Astrocyte (in vitro differentiated cells and primary cell): ENCODE data around the gene CDKN2C. TPM values are rescaled to one million over a fixed set of nuclear protein-coding genes. Genes with fewer than 3 reads are reported as not detected.
"Not testable (repeated sequence)": the region's sequence is repeated elsewhere in the genome, so short reads cannot be mapped to it uniquely, and the experiment has no call there.

ENCODE experiments used
- DNase-seq: peaks from one replicate; pipeline ENCODE4 v3.0.0-alpha.2; 2010; ENCODE audit warnings: low read depth
- FAIRE-seq: peaks from 2 replicates; lab custom pipeline; 2011; peaks lifted over from hg19 to GRCh38; lab: Jason Lieb, UNC
- H2AFZ ChIP-seq: 2 replicates; pipeline ENCODE4 v1.6.0; 2012; ENCODE audit warnings: low read depth, low read length, inconsistent platforms
- H3K27ac ChIP-seq: 2 replicates; pipeline ENCODE4 v1.5.1; 2011; ENCODE audit warnings: low read depth, low read length, inconsistent platforms
- H3K27me3 ChIP-seq: 2 replicates; pipeline ENCODE4 v1.6.0; 2011; ENCODE audit warnings: low read length, inconsistent platforms; ENCODE audit not compliant: insufficient read depth
- H3K36me3 ChIP-seq: 2 replicates; pipeline ENCODE4 v1.5.1; 2011; ENCODE audit warnings: low read length, inconsistent platforms; ENCODE audit not compliant: insufficient read depth
- H3K4me1 ChIP-seq: 2 replicates; pipeline ENCODE4 v1.5.1; 2011; ENCODE audit warnings: low read length, inconsistent platforms; ENCODE audit not compliant: insufficient read depth
- H3K4me2 ChIP-seq: 2 replicates; pipeline ENCODE4 v1.6.0; 2012; ENCODE audit warnings: low read length, inconsistent platforms
- H3K4me3 ChIP-seq: 2 replicates; pipeline ENCODE4 v1.5.1; 2011; ENCODE audit warnings: low read depth, mild to moderate bottlenecking, low read length, inconsistent platforms; ENCODE audit not compliant: insufficient read depth
- H3K79me2 ChIP-seq: 2 replicates; pipeline ENCODE4 v1.6.0; 2012; ENCODE audit warnings: mild to moderate bottlenecking, low read length, inconsistent platforms; ENCODE audit not compliant: insufficient read depth
- H3K9ac ChIP-seq: 2 replicates; pipeline ENCODE4 v1.6.0; 2012; ENCODE audit warnings: mild to moderate bottlenecking, low read length, inconsistent platforms
- H3K9me3 ChIP-seq: 2 replicates; pipeline ENCODE4 v1.5.1; 2012; ENCODE audit warnings: low read depth, mild to moderate bottlenecking, low read length, inconsistent platforms; ENCODE audit not compliant: insufficient read depth
- H4K20me1 ChIP-seq: 2 replicates; pipeline ENCODE4 v1.6.0; 2012; ENCODE audit warnings: low read length, inconsistent platforms; ENCODE audit not compliant: insufficient read depth
- H3K27ac Mint-ChIP-seq: one replicate; pipeline ENCODE4 v1.8.0; 2021; ENCODE audit warnings: mild to moderate bottlenecking, mixed read lengths; ENCODE audit not compliant: unreplicated experiment
- H3K27me3 Mint-ChIP-seq: one replicate; pipeline ENCODE4 v1.8.0; 2021; ENCODE audit warnings: low read depth, mixed read lengths; ENCODE audit not compliant: unreplicated experiment
- H3K36me3 Mint-ChIP-seq: one replicate; pipeline ENCODE4 v1.8.0; 2021; ENCODE audit warnings: low read depth, mixed read lengths; ENCODE audit not compliant: unreplicated experiment
- H3K4me1 Mint-ChIP-seq: one replicate; pipeline ENCODE4 v1.8.0; 2021; ENCODE audit warnings: low read depth, mixed read lengths; ENCODE audit not compliant: unreplicated experiment
- H3K4me3 Mint-ChIP-seq: one replicate; pipeline ENCODE4 v1.8.0; 2021; ENCODE audit warnings: mild to moderate bottlenecking, moderate library complexity, mixed read lengths; ENCODE audit not compliant: unreplicated experiment
- H3K9me3 Mint-ChIP-seq: one replicate; pipeline ENCODE4 v1.8.0; 2021; ENCODE audit warnings: mild to moderate bottlenecking, mixed read lengths; ENCODE audit not compliant: unreplicated experiment
- EZH2 ChIP-seq: IDR thresholded peaks from 2 replicates; pipeline ENCODE4 v1.6.1; 2012; ENCODE audit warnings: mild to moderate bottlenecking, low read length, inconsistent platforms; ENCODE audit not compliant: insufficient read depth
- total RNA-seq: library from RNA; stranded (reverse); gene quantifications from 2 replicates; pipeline ENCODE4 v1.2.1, GENCODE V29; 2021
- TF ChIP-seq, protein P1 (sequence below): IDR thresholded peaks from 2 replicates; pipeline ENCODE4 v1.5.1; 2011; ENCODE audit warnings: low read depth, mild to moderate bottlenecking, inconsistent platforms, low read length, moderate library complexity; ENCODE audit not compliant: insufficient read depth

Gene CDKN2C
- total RNA-seq, 1 donor from 2014 or later = 0.43 TPM

DNA sequence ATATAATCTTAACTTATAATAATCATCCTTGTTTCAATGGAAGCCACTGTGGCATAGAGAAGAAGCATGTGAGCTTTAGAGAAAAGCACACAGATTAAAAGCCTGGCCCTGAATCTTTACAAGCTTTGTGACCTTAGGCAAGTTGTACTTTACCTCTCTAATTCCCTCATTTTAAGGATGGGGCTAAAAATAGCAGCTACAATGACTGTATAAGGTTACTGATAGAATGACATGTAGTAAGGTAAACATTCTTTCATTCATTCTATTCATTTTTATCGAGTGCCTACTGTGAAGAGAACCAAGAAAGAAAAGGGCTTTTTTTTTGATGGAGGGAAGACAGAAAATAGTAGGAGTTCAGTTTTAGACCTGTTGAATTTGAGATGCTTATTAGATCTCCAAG, 25.6 kb downstream of the CDKN2C start:
- Mint-ChIP-seq H3K27ac (no peak overlapping the region), H3K36me3 (no peaks in the 10 kb centered on the region), H3K4me3 (no peak overlapping the region), H3K9me3 (no peaks in the 10 kb centered on the region), H3K27me3 (peaks cover 3% of the 10 kb centered on the region), H3K4me1 (no peaks in the 10 kb centered on the region)
- H4K20me1 ChIP-seq = no peaks in the 10 kb centered on the region
- H2AFZ ChIP-seq = no peak overlapping the region
- H3K4me2 ChIP-seq = no peak overlapping the region
- no peak for TF ChIP-seq EZH2
- TF ChIP-seq, protein P1, sequence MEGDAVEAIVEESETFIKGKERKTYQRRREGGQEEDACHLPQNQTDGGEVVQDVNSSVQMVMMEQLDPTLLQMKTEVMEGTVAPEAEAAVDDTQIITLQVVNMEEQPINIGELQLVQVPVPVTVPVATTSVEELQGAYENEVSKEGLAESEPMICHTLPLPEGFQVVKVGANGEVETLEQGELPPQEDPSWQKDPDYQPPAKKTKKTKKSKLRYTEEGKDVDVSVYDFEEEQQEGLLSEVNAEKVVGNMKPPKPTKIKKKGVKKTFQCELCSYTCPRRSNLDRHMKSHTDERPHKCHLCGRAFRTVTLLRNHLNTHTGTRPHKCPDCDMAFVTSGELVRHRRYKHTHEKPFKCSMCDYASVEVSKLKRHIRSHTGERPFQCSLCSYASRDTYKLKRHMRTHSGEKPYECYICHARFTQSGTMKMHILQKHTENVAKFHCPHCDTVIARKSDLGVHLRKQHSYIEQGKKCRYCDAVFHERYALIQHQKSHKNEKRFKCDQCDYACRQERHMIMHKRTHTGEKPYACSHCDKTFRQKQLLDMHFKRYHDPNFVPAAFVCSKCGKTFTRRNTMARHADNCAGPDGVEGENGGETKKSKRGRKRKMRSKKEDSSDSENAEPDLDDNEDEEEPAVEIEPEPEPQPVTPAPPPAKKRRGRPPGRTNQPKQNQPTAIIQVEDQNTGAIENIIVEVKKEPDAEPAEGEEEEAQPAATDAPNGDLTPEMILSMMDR = no peak
- no peaks in the 10 kb centered on the region for H3K36me3 ChIP-seq
- no peak overlapping the region for H3K9ac ChIP-seq
- no peak overlapping the region for H3K4me3 ChIP-seq
- H3K27me3 ChIP-seq = no peaks in the 10 kb centered on the region
- no peak overlapping the region for H3K27ac ChIP-seq
- no peaks in the 10 kb centered on the region for H3K4me1 ChIP-seq
- DNase-seq = no peak
- no peaks in the 10 kb centered on the region for H3K9me3 ChIP-seq
- no peak for FAIRE-seq
- H3K79me2 ChIP-seq = no peaks in the 10 kb centered on the region

DNA sequence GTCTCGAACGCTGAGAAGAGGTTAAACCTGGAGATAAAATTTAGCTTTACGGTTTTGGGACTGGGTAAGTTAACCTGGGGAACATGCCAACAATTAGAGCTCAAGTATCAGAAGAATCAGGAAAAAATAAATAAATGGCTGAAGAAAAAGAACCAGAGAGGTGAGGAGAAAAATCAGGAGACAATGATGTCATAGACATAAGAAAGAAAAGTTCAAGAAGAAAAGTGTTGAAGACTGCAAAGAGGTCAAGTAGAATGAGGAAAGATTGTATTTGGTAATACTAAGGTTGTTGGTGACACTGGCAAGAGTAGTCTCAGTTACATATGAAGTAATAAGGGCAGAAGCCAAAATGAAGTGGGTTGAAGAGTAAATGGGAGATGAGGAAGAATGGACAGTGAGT, 26.0 kb downstream of the CDKN2C start:
- TF ChIP-seq, protein P1 = no peak
- TF ChIP-seq EZH2 = no peak
- Histone ChIP-seq H3K4me3 (no peak overlapping the region), H3K9ac (no peak overlapping the region), H3K27me3 (no peaks in the 10 kb centered on the region), H3K27ac (no peak overlapping the region), H3K36me3 (no peaks in the 10 kb centered on the region), H3K79me2 (no peaks in the 10 kb centered on the region), H3K4me2 (no peak overlapping the region), H4K20me1 (no peaks in the 10 kb centered on the region), H3K4me1 (no peaks in the 10 kb centered on the region), H3K9me3 (no peaks in the 10 kb centered on the region), H2AFZ (no peak overlapping the region)
- DNase-seq (no peak), FAIRE-seq (no peak)
- Mint-ChIP-seq H3K27me3 (peaks cover 3% of the 10 kb centered on the region), H3K36me3 (no peaks in the 10 kb centered on the region), H3K4me3 (no peak overlapping the region), H3K4me1 (no peaks in the 10 kb centered on the region), H3K9me3 (no peaks in the 10 kb centered on the region), H3K27ac (no peak overlapping the region)

DNA sequence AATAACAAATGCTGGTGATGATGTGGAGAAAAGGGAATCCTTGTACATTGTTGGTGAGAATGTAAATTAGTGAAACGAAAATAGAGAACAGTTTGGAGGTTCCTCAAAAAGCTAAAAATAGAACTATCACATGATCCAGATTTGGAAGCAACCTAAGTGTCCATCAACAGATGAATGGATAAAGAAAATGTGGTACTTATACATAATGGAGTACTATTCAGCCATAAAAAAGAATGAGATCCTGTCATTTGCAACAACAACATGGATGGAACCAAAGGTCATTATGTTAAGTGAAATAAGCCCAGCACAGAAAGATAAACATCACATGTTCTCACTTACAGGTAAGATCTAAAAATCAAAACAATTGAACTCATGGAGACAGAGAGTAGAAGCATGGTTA, 29.3 kb downstream of the CDKN2C start:
- H3K79me2 ChIP-seq, H3K4me2 ChIP-seq, H3K27me3 ChIP-seq, H3K4me1 Mint-ChIP-seq, H3K9me3 Mint-ChIP-seq, H3K4me3 ChIP-seq, H3K36me3 ChIP-seq, H4K20me1 ChIP-seq, H3K27me3 Mint-ChIP-seq, H2AFZ ChIP-seq, H3K27ac ChIP-seq, H3K36me3 Mint-ChIP-seq, H3K4me3 Mint-ChIP-seq, FAIRE-seq, H3K4me1 ChIP-seq, H3K27ac Mint-ChIP-seq, H3K9me3 ChIP-seq, DNase-seq, H3K9ac ChIP-seq: not testable (repeated sequence)
